Measurements from ENCODE around the gene PDE6C.
A peak's percentile ranks its signal among the peaks of the same experiment; 100 is the strongest.

Gene PDE6C

GRCh38 chr10:93594518-93594917, 17.8 kb upstream of the PDE6C start:
- DNase-seq: no peak

DNA sequence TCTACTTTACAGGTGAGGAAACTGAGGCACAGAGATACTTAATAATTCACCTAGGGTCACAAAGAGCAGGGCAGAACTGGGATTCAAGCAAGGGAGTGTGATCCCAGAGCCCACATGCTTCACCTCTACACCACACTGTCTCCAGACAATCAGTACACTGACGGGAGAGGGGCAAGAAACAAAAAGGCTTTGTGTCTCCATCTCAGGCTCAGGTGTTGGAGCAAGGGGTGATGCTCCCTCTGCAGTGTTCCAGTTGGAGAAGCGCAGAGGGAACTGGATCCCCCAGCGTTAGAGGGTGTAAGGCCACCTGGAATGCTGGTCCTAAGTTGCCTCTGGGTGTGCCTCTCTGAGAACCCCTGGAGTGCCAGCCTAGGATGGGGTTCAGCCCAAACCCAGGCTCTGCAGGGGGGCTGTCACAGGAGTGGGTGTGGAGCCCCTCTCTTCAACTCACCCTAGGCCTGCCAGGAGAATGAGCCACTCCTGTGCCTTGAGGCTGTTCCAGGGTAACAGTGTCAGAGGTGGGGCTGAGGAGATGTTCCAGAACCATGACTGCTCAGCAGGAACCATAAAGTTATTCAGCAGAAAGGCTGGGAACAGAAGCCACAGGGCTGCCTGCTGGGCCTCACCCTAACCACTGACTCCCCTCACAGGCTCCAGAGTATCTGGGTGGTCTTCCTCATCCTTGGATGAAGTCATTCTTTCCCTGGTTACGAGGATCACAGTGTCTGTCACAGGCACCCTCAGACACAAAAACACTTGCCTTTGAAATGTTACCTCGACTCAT, 16.8 kb upstream of the PDE6C start:
- DNase-seq: no peak

DNA sequence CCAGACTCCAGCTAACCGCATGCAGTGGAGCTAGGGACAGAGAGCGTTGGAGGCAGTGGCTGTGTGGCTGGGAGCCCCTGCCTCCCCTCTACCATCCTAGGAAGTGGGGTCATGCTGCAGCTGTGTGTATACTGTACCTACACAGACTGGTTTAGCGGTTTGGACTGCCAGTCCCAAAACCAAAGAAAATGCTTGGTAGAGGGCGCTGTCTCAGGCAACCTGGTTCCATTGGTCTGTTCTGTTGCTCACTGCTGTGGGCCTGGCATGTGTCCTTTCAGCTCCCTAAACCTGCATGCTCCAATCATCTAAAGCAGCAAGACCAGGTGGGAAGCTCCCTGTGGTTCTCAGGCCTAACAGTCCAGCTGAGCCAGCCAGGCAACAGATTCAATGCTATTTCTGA, 15.8 kb upstream of the PDE6C start:
- DNase-seq: no peak

GRCh38 chr10:93597075-93597599, 15.2 kb upstream of the PDE6C start:
- no peak for DNase-seq

GRCh38 chr10:93598157-93598556, 14.2 kb upstream of the PDE6C start:
- no peak for DNase-seq

GRCh38 chr10:93599335-93599734, 13.0 kb upstream of the PDE6C start:
- no peak for DNase-seq

DNA sequence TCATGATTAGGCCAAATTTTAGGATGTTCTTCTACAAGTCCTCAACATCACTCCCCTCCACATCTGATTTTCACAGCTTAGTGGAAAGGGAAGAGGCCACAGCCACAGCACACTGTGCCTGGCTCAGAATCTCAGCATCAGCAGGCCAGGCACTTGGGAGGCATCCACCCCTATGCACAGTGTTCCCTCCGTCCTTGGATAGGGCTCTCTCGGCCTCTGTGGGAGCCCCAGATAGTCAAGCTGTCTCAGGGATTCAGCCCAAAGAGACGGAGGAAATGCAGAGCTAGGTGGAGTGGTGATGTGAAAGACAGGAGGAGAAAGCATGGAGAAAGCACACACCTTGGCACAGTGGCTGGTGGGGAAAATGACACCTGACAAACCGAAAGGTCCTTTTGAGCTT, 12.6 kb upstream of the PDE6C start:
- DNase-seq: no peak

GRCh38 chr10:93600446-93601145, 11.7 kb upstream of the PDE6C start:
- peak; percentile 24 for DNase-seq

- peak; percentile 67 for DNase-seq
Observed at GRCh38 chr10:93601146-93601773, 11.1 kb upstream of the PDE6C start, which contains the start of gene RBP4. TSS of gene RBP4 (minus strand) at chr10:93601235. CDS start at chr10:93601028, 207 bp downstream.

DNA sequence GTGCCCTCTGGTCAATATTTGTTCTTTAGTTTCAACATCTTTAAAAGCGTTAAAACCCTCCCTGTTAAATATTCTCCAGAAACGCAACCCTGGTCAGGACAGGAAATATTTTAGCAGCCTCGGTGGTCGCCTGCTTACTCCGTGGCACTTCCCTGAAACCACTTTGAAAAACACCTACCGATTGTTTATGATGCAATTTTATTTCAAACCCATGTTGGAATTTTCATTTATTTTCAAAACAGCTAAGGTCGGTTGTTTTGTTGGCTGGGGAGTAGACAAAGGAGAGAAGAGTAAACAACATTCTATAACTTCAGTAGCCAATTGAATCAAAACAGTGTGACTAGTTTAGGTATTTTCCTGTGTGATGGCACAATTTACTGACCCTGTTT, 10.6 kb upstream of the PDE6C start:
- DNase-seq: no peak

GRCh38 chr10:93603023-93603422, 9.3 kb upstream of the PDE6C start:
- DNase-seq: no peak

- DNase-seq: no peak
Observed at GRCh38 chr10:93604146-93604545, 8.2 kb upstream of the PDE6C start.

- no peak for DNase-seq
Observed at GRCh38 chr10:93608421-93608820, 3.9 kb upstream of the PDE6C start.

DNA sequence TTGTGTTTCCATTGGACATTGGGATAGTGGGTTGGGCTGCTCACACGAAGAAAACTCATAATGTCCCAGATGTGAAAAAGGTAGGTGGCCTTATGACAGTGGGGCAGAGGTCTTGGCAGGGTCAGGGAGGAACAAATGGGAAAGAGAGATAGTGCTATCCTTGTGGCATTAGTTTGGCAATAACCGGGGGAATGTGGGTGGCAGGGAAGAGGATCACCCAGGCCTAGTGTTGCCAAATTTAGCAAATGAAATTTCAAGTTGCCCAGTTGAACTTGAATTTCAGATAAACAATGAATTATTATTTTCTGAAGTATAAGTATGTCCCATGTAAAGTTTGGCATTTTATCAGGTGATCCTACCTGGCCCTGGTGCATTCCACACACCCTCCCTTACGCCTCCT, 789 bp downstream of the PDE6C start:
- no peak for DNase-seq

GRCh38 chr10:93614101-93614825, 1.9 kb downstream of the PDE6C start:
- no peak for DNase-seq

GRCh38 chr10:93615576-93616235, 3.4 kb downstream of the PDE6C start:
- DNase-seq: no peak

GRCh38 chr10:93620925-93621324, 8.6 kb downstream of the PDE6C start:
- DNase-seq: no peak

GRCh38 chr10:93622942-93623341, 10.6 kb downstream of the PDE6C start:
- DNase-seq: no peak

DNA sequence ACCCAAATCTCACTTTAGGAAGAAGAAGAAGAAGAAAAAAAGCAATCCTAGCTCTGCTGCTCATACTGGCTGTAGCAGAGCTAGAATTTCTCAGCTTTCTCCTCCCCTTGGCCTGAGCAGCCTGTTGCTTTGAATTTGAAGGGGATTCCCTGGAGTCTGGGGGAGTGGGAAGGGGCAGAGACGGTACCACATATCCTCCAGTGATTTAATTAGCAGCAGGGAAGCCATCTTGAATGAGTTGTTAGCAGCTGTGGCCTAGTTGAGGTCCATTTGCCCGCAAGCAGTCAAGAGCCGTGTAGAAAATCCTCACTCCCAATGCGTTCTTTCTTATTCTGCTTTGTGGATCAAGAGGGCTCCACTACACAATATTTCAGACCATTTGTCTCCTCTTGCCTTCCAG, 16.5 kb downstream of the PDE6C start:
- DNase-seq: no peak

DNA sequence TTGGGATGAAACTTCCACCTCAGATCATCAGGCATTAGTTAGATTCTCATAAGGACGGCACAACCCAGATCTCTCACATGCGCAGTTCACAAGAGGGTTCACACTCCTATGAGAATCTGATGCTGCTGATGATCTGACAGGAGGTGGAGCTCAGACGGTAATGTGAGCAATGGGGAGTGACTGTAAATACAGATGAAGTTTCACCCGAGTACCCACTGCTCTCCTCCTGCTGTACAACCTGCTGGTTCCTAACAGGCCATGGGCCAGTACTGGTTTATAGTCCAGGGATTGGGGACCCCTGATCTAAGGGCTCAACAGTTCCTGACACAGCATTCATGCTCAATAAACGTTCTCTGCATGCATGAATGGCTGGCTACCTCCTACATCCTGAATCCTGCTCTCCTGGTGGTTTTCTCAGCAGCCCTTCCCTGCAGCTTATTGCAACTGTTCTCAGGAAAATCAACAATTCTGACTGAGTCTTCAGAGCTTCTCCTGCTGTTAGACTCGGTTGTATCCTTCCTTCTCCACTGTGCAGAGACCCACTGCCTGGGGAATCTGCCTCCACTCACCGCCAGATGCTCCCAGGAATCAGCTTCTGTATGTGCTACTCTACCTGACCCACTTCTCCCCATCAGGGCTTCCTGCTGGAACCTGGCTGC, 17.4 kb downstream of the PDE6C start:
- peak; percentile 22 for DNase-seq
